K562 (cell line): Measurements from ENCODE around the gene GPN3. TPM values are rescaled to one million over a fixed set of nuclear protein-coding genes. Genes with fewer than 3 reads are reported as not detected.

Experiments
- CEBPG ChIP-seq, 3 experiments: fragments of 200-800 bp in 1 of 3; sonication (Bioruptor generic) in 1 of 3; sonication (generic) in 1 of 3; formaldehyde crosslinking in 1 of 3; IDR thresholded peaks in 2 of 3; conservative IDR thresholded peaks in 1 of 3; 2 replicates each; pipeline versions ENCODE4 v1.6.1 to v1.8.0; 2016 to 2022; ENCODE audit warnings: missing compliant biosample characterization in 2 of 3, missing genetic modification characterization in 2 of 3, mild to moderate bottlenecking in 1 of 3, missing genetic modification reagents in 1 of 3
- CHD7 ChIP-seq: fragments of 200-600 bp; sonication (generic); IDR thresholded peaks from one replicate; pipeline ENCODE4 v1.6.1; 2012; ENCODE audit warnings: mild to moderate bottlenecking, low read depth, low read length, inconsistent platforms
- ELF1 ChIP-seq: fragments of 200-800 bp; sonication (Bioruptor generic); IDR thresholded peaks from 2 replicates; pipeline ENCODE4 v1.6.1; 2016; ENCODE audit warnings: missing genetic modification characterization, missing compliant biosample characterization
- EP400 ChIP-seq: fragments of 450-650 bp; IDR thresholded peaks from 2 replicates; pipeline ENCODE4 v1.6.1; 2017; ENCODE audit warnings: antibody characterized with exemption, mild to moderate bottlenecking, moderate library complexity
- FOXA3 ChIP-seq, 2 experiments: fragments of 450-650 bp in 1 of 2; sonication (generic) in 1 of 2; formaldehyde crosslinking; IDR thresholded peaks in 1 of 2; conservative IDR thresholded peaks in 1 of 2; 2 replicates each; pipeline versions ENCODE4 v1.4.0 to v1.8.0; 2020 to 2022; ENCODE audit warnings: mild to moderate bottlenecking in 2 of 2, missing genetic modification reagents in 1 of 2
- HDAC3 ChIP-seq: fragments of 450-650 bp; IDR thresholded peaks from 2 replicates; pipeline ENCODE4 v1.6.1; 2018; ENCODE audit warnings: borderline replicate concordance, mild to moderate bottlenecking, moderate library complexity; ENCODE audit not compliant: partially characterized antibody
- HMG20B ChIP-seq: fragments of 250-450 bp; sonication (Bioruptor Pico); IDR thresholded peaks from 2 replicates; pipeline ENCODE4 v1.5.0; 2021; ENCODE audit warnings: mild to moderate bottlenecking
- MEIS2 ChIP-seq: fragments of 450-650 bp; IDR thresholded peaks from 2 replicates; pipeline ENCODE4 v1.6.1; 2014; ENCODE audit warnings: mild to moderate bottlenecking; ENCODE audit not compliant: partially characterized antibody
- SETDB1 ChIP-seq: IDR thresholded peaks from one replicate; pipeline ENCODE4 v1.6.1; 2012; ENCODE audit warnings: low read length, control low read depth, inconsistent platforms
- SMARCE1 ChIP-seq: fragments of 450-650 bp; IDR thresholded peaks from 2 replicates; pipeline ENCODE4 v1.7.1; 2016; ENCODE audit warnings: mild to moderate bottlenecking
- TRIM24 ChIP-seq, 2 experiments: fragments of 450-650 bp; IDR thresholded peaks; 2 replicates each; pipeline ENCODE4 v1.6.1; 2016
- YY1 ChIP-seq, 3 experiments: IDR thresholded peaks; 2 replicates each; pipeline ENCODE4 v1.6.1; 2011; ENCODE audit warnings: low read length in 2 of 3, mild to moderate bottlenecking in 2 of 3, moderate library complexity in 2 of 3, borderline replicate concordance in 1 of 3, control low read depth in 1 of 3, low read depth in 1 of 3; ENCODE audit not compliant: insufficient read depth in 3 of 3, insufficient replicate concordance in 2 of 3, control insufficient read depth in 1 of 3, insufficient read length in 1 of 3; ENCODE audit errors: extremely low read depth in 1 of 3
- polyA plus RNA-seq, 8 experiments: library from polyadenylated mRNA; depleted of rRNA in 4 of 8; stranded (reverse) in 5 of 8; unstranded in 3 of 8; fragments of >200 nt; fragmentation: Nextera tagmentation in 2 of 8; fragmentation: Illumina TruSeq in 1 of 8; extraction: Ambion mirVana in 2 of 8; extraction: Trizol in 1 of 8; gene quantifications; 2 replicates each; pipeline versions ENCODE4 v1.2.1 to v1.2.3, GENCODE V29; 2011 to 2014; ENCODE audit warnings: inconsistent platforms in 1 of 8, missing spikeins in 1 of 8
- total RNA-seq, 7 experiments: library from RNA; depleted of rRNA in 6 of 7; stranded (reverse); fragments of >200 nt in 6 of 7; fragmentation: Illumina TruSeq in 2 of 7; extraction: Trizol in 2 of 7; gene quantifications; 2 replicates each; pipeline versions ENCODE4 v1.2.1 to v1.2.3, GENCODE V29; 2011 to 2021; ENCODE audit warnings: low replicate concordance in 1 of 7
- TF ChIP-seq, protein P1 (sequence below): sonication (generic); formaldehyde crosslinking; IDR thresholded peaks from 2 replicates; pipeline ENCODE4 v1.9.0; 2022; ENCODE audit warnings: mild to moderate bottlenecking, missing genetic modification reagents
- TF ChIP-seq, protein P2 (sequence below): fragments of 250-450 bp; sonication (Bioruptor Pico); IDR thresholded peaks from 2 replicates; pipeline ENCODE4 v1.5.0; 2021

GPN3 gene
- total and polyA plus RNA-seq, 9 of the 15 experiments (the other 6 are each of a cell fraction or from before 2014, with no cell fraction given): 35.8 to 123 (median 64.2) TPM

- TF ChIP-seq, protein P1, sequence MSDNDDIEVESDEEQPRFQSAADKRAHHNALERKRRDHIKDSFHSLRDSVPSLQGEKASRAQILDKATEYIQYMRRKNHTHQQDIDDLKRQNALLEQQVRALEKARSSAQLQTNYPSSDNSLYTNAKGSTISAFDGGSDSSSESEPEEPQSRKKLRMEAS (CRISPR knock-in tag): no peak
- TF ChIP-seq YY1 (IDR thresholded peaks at IDR 0.05; ENCODE audit: borderline replicate concordance in 1 of 3, control insufficient read depth in 1 of 3, extremely low read depth in 1 of 3, insufficient read depth in 3 of 3, insufficient read length in 1 of 3, insufficient replicate concordance in 2 of 3, low read depth in 1 of 3, low read length in 2 of 3): peak in 1 of 3 experiments; percentile 27
- no peak for TF ChIP-seq CHD7
- no peak for TF ChIP-seq ELF1 (tag)
- TF ChIP-seq CEBPG (CRISPR knock-in tag; IDR thresholded peaks at IDR 0.05): no peak
- no peak for TF ChIP-seq CEBPG (tag; conservative IDR thresholded peaks at IDR 0.05 in 1 of 2, IDR thresholded peaks at IDR 0.05 in 1 of 2)
- no peak for TF ChIP-seq SETDB1
- TF ChIP-seq, protein P2, sequence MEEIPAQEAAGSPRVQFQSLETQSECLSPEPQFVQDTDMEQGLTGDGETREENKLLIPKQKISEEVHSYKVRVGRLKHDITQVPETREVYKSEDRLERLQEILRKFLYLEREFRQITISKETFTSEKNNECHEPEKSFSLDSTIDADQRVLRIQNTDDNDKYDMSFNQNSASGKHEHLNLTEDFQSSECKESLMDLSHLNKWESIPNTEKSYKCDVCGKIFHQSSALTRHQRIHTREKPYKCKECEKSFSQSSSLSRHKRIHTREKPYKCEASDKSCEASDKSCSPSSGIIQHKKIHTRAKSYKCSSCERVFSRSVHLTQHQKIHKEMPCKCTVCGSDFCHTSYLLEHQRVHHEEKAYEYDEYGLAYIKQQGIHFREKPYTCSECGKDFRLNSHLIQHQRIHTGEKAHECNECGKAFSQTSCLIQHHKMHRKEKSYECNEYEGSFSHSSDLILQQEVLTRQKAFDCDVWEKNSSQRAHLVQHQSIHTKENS: no peak
- TF ChIP-seq TRIM24 (IDR thresholded peaks at IDR 0.05): no peak
- no peak for TF ChIP-seq EP400
- TF ChIP-seq HMG20B (CRISPR knock-in tag): no peak
- TF ChIP-seq HDAC3: no peak
- 0 out of 4 replicates have a peak, but pooled peaks of 1 of the 2 experiments have one; percentile 37 for TF ChIP-seq FOXA3 (CRISPR knock-in tag; conservative IDR thresholded peaks at IDR 0.05 in 1 of 2, IDR thresholded peaks at IDR 0.05 in 1 of 2)
- TF ChIP-seq MEIS2: no peak
- no peak for TF ChIP-seq SMARCE1
These were observed 33.3 kb upstream of the GPN3 start (continued) for GRCh38 chr12:110501399-110501751.
